NCI-H446 (cell line): ENCODE measurements around the gene TRIO.

Source experiments
- DNase-seq, 2 experiments: peaks; one replicate each; lab custom pipeline; 2025; lab: John Stamatoyannopoulos, UW

Gene TRIO

DNA sequence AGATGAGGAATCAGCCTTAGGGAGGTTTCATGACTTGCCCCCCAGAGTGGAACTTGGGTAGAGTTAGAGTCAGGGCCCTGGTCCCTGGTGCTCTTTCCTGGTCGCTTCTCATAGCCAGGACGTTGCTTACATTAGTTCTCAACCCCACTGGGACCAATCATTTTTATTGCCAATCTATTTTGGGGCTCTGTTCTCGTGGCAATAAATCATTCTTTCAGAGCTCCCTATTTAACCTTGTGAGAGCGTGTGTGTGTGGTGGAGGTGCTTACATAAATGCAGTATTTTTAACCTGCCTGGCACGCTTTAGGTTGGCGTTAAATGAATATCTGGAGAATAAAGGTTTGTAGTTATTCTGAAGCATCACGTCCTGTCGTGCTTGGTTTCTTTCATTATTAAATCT, 4.1 kb downstream of the TRIO start:
- DNase-seq = peak in 1 of 2 experiments; percentile 24

DNA sequence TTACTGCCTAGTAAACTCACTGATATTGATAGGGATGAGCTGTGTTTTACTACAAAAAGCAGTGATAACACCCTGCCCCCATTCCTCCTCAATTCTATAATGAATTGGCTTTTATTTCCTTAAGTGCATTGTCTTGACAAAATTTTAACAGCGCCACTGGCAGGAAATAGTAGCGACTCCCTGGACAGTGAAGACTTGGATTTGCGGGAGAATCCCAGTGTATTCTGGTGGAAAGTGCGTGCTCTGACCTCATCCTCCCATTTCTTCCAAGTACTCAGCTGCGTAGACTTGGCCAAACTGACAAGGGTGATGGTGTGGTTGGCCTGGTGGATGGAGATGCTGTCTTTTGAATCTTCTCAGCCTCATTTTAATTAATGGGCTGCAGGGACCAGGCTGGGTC, 5.3 kb downstream of the TRIO start:
- DNase-seq = no peak

DNA sequence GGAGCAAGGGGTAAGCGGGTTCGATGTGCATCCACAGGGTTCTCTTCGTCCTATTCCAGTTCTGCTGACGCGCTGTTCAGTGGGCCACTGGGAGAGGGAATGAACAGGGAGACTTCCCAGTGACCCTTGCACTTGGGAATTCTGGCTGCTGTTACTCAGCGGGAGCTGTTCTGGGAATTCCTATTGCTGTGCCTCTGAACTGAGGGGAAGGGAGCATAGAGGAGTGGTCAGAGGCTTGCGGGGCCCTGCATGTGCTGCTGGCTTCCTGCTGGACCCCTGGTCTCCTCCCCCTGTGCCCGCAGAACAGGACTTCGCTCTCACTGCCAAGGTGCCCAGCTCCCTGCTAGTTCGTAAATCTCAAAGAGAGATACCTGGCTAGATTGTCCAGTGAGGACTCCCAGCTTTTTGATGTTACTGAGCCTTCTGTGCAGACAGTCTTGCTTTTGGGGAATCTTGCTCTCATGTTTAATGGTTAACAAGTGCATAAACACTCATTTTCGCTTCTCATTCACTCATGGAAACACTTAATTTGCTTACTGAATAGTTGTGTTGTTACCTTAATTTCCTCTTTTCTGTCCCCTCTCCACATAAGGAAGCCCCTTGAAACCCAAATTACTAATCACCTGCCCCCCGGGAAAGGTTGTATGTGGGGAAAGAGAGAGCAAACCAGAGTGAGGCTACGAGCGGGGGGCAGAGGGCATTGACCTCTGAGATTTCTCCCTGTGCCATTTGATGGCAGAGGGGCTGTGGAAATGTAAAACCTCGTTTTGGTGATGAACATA, 5.9 kb downstream of the TRIO start:
- DNase-seq = no peak

DNA sequence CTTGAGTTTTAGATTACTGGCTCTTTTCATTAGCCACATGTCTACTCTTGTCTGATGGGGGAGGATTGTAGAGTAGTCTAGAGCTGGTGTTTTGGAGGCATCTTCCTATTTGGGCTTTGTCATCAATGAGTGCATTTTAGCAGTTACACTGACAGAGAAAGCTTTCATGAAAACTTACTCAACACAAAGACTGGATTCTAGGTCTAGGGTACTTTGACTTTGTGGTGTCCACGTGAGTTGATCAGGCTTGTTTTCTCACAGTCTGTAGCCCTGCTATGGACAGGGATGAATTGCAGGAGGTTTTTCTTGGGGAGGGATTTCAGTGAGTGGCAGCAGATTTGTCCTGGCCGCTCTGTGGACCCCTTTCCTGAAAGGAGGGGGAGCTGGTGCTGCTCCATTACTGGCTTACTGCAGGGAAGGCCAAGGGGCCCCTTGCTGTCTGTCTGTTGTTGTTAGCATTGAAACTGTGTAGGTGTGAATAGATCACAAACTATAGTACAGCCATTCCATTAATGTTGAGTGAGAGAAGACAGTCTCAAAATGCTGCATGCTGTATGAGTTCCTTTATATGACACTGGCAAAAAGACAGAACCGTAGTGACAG, 6.6 kb downstream of the TRIO start:
- DNase-seq = no peak

DNA sequence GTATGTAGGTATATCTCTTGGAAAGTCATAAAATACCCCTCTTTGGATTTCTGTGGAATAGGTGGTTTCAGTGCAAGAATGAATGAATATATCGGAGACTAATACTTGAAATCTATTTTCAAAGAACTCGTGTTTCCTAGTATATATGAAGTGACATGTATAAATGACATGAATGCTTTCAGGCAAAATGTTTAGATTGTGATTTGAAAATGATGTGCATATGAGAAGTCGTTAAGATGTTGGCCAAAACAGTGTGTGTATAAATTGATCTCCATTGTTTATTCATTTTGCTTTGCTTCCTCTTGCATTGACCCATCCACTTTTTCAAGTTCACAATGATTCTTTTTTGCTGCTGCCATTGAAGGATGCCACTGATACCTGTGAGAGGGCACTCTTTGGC, 8.3 kb downstream of the TRIO start:
- no peak for DNase-seq

GRCh38 chr5:14153071-14153864, 10.1 kb downstream of the TRIO start:
- DNase-seq = no peak

DNA sequence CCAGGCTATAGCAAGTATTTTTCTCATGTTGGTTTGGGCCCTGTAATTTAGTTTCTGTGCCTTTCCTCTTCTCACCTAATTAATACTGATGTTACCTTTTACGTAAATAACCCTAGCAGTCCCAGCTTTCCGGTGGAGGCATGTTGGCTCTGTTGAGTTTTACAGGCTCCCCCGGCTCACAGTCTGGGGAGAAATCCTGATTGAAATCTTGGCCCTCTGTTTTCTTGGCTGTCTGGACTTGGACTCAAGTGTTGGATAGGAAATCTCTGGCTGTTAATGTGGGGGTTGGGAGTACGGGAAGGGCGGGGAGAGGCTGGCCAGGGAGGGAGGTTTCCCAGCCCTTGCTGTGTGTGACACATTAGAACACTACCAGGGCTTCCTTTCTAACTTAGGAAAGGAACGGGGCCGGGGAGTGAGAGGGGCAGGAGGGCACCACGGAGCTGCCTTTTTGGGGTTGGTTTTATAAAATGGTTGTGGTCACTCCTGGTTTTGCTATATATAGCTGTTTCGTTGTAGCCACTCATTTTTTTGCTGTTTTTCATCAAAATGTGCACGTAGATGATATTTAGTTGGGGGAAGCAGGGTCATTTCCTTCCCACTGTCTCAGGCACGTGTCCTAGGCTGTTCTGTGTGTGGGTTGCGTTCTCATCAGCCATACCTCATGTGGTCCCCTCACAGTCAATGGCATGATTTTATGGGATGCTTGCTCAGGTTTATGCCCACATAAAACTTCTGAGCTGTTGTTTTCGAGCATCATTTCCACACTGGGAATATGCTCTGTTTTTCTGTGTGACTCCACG, 11.0 kb downstream of the TRIO start:
- peak; percentile 65 to 86 for DNase-seq

DNA sequence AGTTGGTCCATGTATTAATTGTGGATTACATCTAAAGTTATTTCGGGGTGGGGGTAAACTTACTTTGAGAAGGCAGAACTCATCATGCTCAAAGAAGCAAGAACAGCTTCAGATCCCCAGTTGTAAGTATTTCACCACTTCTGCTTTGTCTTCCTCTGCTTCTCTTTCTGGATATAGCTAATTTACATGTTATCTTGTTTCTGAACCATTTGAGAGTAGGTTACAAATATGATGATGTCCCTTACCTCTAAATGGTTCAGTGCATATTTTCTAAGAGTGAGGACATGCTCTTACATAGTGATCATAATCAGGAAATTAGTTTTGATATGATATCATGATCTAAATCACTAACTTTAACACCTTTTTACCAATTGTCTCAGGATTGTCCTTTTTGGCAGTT, 11.9 kb downstream of the TRIO start:
- DNase-seq = no peak

DNA sequence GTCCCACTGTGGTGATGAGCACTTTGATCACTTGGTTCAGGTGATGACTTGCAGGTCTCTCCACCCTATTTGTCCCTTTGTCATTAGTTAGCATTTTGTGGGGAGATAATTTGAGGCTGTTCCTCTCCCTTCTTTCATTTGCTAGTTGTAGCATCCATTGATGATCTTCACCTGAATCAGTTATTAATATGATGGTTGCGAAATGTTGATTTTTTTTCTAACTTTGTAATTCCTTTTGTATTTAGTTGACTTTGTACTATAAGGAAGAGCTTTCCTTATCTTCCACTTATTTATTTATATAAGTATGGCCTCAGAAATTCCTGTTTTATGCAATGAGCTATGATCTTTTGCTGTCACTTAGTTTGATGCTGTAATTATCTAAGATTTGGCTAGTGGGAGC, 12.6 kb downstream of the TRIO start:
- no peak for DNase-seq

DNA sequence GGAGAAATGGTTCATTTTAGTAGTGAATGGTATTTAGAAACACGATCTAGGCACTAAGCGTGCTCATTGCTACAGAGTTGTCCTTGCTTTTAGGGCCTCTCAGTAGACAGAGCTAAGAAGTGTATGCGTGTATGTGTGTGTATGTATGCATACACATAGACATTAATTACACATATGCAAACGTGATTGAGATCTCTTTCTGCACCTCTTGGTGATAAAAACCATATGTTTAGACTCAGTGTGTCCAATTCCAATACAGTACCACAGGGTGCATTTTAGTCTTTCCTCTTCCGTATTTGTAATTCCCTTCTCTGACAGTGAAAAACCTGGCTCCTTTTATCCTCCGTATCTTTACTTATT, 13.1 kb downstream of the TRIO start:
- no peak for DNase-seq

DNA sequence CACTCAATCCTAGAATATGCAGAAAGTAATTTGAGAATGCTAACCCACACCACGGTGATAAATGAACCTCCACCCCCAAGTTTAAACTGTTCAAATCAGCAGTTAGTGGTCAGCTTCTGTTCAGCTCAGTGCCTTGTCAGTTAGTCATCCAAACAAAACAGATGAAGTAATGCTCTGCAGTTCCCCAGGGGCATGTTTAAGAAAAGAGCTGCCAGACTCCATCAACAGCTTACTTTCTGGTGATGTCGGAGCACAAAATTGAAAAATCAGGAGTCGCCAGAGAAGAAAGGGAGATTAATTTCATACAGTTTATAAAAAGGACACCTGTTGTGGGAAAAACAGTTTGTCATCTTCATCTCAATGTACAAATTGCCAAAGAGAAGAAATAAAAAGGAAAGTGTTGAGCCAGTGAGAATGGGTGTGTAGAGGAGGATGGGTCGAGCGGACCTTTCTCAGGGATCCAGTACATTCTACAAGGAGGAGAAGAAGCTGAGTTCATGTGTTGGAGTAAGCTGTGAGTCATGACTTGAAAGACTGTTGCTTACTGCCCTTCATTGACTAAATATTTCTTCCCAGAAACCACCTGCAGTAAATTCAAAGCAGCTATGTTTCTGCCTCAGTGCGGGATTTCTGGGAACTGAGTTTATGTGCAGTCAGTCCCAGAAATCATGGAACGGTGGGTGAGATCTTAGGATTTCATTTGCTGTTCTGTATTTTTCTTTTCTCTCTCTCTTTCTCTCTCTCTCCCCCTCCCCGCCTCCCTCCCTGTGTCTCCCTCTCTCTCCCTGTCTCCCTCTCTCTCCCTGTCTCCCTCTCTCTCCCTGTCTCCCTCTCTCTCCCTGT, 13.7 kb downstream of the TRIO start:
- peak; percentile 85 to 93 for DNase-seq

DNA sequence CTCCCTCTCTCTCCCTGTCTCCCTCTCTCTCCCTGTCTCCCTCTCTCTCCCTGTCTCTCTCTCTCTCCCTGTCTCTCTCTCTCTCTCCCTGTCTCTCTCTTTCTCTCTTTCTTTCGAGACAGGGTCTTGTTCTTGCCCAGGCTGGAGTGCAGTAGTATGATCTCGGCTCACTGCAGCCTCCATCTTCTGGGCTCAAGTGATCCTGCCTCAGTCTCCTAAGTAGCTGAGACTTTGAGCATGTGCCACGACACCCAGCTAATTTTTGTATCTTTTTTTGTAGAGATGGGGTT, 14.3 kb downstream of the TRIO start:
- DNase-seq = no peak

- no peak for DNase-seq
These were observed 15.9 kb downstream of the TRIO start for GRCh38 chr5:14158890-14159666.

DNA sequence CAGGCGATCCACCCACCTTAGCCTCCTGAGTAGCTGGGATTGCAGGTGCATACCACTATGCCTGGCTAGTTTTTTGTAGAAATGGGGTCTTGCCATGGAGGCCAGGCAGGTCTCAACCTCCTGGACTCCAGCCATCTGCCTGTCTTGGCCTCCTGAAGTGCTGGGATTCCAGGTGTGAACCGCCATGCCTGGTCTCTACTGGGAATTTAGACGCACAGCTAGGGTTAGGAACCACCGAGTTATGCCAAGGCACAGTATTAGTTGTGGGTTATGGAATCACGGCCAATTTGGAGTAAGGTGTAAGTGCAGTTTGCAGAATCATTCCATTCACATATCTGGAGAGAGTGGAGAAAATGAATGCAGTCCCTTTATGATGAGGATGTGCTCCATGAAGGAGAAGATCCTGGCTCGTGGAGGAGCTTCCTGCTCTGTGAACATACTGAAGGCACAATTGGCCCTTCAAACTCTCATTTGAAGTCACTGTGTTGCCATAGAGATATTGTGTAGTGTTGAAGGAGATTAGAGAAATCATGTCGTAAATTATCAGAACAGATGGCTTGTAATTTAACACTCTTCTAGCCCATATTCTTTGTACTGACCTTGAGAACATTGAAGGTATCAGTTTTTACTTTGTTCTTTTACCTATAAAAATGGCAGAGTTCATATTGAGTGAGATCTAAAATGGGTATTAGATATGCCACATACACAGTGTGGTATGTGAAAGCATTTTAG, 18.8 kb downstream of the TRIO start:
- peak; percentile 55 to 76 for DNase-seq

DNA sequence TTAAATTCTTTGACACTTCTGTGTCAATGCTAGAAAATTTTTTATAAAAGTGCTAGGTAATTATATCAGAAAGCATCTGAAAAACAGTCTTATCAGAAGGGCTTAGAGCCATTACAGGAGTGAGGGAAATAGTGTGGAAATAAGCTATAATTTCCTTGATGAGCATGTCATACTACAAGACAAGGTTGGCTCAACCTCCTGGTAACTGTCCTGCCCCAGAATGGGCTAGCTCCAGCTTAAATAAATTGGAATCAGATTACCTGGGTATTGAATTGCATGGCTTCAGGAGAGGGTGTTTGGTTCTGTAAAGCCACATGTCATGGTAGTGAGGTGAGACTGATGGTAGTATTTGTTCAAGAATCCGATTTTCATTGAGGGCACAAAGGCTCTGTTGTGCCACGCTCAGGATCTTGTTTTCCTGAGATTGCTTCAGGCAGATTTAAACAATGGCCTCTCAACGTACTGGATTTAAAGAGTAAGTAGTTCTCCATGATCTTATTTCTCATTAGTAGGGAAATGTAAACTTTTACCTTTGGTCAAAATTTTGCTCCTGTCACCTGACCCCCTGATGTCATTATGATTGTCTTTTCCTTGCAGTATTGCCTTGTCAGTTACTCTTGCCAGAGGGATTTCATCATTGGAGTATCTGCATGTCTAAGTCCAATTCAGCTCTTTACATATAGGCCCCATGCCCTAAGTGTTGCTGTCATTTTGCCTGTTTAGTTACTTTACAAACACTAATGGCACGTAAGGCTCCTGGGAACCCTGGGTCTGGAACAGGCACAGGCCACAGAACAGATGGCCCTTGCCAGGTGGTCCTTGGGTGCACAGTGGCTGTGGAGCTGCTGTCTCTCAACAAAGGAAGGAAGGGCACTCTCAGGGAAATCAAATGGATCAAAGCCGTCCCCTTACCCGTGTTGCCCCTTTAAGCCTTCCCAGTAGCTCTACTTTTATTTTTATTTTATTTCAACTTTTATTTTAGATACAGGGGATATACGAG, 21.3 kb downstream of the TRIO start:
- no peak for DNase-seq

- DNase-seq = no peak
These were observed 22.4 kb downstream of the TRIO start for GRCh38 chr5:14165375-14166106.

- DNase-seq = no peak
These were observed 23.3 kb downstream of the TRIO start for GRCh38 chr5:14166437-14166836.

GRCh38 chr5:14167211-14167845, 24.2 kb downstream of the TRIO start:
- DNase-seq = peak in 1 of 2 experiments; percentile 39
